Suprapubic skin (tissue), 4 donors: ENCODE results near the gene ROBO2. TPM values are rescaled to one million over a fixed set of nuclear protein-coding genes. Genes with fewer than 3 reads are reported as not detected.

Experiments
- DNase-seq, 2 donors: peaks; one replicate each; pipeline ENCODE4 v3.0.0-alpha.2; 2019; ENCODE audit warnings: low spot score in 2 of 2
- H3K27ac ChIP-seq: fragments of 200-600 bp; sonication (generic); one replicate; pipeline ENCODE4 v1.5.1; 2019
- H3K27me3 ChIP-seq: fragments of 200-600 bp; sonication (generic); one replicate; pipeline ENCODE4 v1.5.1; 2019
- H3K36me3 ChIP-seq: fragments of 200-600 bp; sonication (generic); one replicate; pipeline ENCODE4 v1.5.1; 2019
- H3K4me1 ChIP-seq: fragments of 200-600 bp; sonication (generic); one replicate; pipeline ENCODE4 v1.5.1; 2019
- H3K4me3 ChIP-seq: fragments of 200-600 bp; sonication (generic); one replicate; pipeline ENCODE4 v1.5.1; 2019; ENCODE audit warnings: mild to moderate bottlenecking
- H3K9me3 ChIP-seq: fragments of 200-600 bp; sonication (generic); one replicate; pipeline ENCODE4 v1.5.1; 2019
- CTCF ChIP-seq, 2 donors: fragments of 200-600 bp in 1 of 2; fragments of 450-650 bp in 1 of 2; sonication (generic) in 1 of 2; IDR thresholded peaks; one replicate each; pipeline ENCODE4 v1.5.1; 2016 to 2019; ENCODE audit warnings: antibody characterized with exemption in 2 of 2, mild to moderate bottlenecking in 1 of 2, moderate library complexity in 1 of 2
- EP300 ChIP-seq: sonication (generic); formaldehyde crosslinking; IDR thresholded peaks from one replicate; pipeline ENCODE4 v1.6.1; 2017; ENCODE audit warnings: antibody characterized with exemption
- POLR2A ChIP-seq, 2 donors: fragments of 450-650 bp; IDR thresholded peaks; one replicate each; pipeline ENCODE4 v1.6.1; 2017; ENCODE audit warnings: antibody characterized with exemption in 2 of 2, mild to moderate bottlenecking in 2 of 2, moderate library complexity in 2 of 2
- POLR2AphosphoS5 ChIP-seq, 3 donors: sonication (generic); formaldehyde crosslinking; IDR thresholded peaks; one replicate each; pipeline ENCODE4 v1.6.1; 2017; ENCODE audit warnings: antibody characterized with exemption in 3 of 3
- WGBS: methylation state at CpG from one replicate; pipeline ENCODE4 v1.1.5; 2018; 5-methylcytosine and 5-hydroxymethylcytosine counted together
- total RNA-seq, 4 donors: library from RNA; depleted of rRNA; stranded (reverse); fragments of >200 nt; gene quantifications; one replicate each; pipeline ENCODE4 v1.1.0, GENCODE V29; 2016

The ROBO2 gene
- total RNA-seq, 4 donors from 2014 or later = 0.95 to 6.7 (median 2.2) TPM

DNA sequence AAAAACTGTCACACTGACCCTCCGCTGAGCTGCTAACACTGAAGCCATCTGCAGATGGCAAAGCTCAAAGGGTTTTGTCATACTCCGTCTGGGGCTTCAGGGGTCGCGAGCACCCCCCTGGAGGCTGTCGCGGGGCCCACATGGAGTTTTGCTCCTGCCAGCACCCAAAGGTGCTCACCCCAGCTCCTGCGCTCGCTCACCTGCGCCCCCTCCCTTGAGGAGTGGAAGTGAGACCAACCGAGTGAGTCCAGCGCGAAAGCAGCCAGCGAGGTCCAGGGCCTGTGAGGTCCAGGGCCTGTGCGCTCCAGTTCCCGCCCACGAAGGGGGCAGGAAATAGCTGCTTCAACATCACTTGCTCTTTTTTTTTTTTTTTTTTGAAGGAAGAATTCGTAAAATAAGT, 208.5 kb downstream of the ROBO2 start:
- H3K27me3 ChIP-seq = no peaks in the 10 kb centered on the region
- 90% methylated on average over 16 of the region's 17 CpGs for WGBS
- H3K27ac ChIP-seq = no peak overlapping the region
- no peaks in the 10 kb centered on the region for H3K36me3 ChIP-seq
- DNase-seq = no peak
- H3K4me3 ChIP-seq = no peak overlapping the region
- no peaks in the 10 kb centered on the region for H3K4me1 ChIP-seq
- no peak for TF ChIP-seq CTCF (IDR thresholded peaks at IDR 0.05)
- no peak for TF ChIP-seq POLR2AphosphoS5 (IDR thresholded peaks at IDR 0.05)
- no peak for TF ChIP-seq POLR2A (IDR thresholded peaks at IDR 0.05)
- no peak for TF ChIP-seq EP300
- no peaks in the 10 kb centered on the region for H3K9me3 ChIP-seq

- H3K4me3 ChIP-seq = no peak overlapping the region
- no peak for DNase-seq
- H3K27me3 ChIP-seq = no peaks in the 10 kb centered on the region
- H3K9me3 ChIP-seq = no peaks in the 10 kb centered on the region
- TF ChIP-seq POLR2AphosphoS5 (IDR thresholded peaks at IDR 0.05) (no peak), POLR2A (IDR thresholded peaks at IDR 0.05) (no peak), CTCF (IDR thresholded peaks at IDR 0.05) (no peak), EP300 (no peak)
- 91% methylated on average over 6 of the region's 7 CpGs for WGBS
- no peaks in the 10 kb centered on the region for H3K4me1 ChIP-seq
- no peak overlapping the region for H3K27ac ChIP-seq
- H3K36me3 ChIP-seq = no peaks in the 10 kb centered on the region
Observed at GRCh38 chr3:77251136-77251535, 211.2 kb downstream of the ROBO2 start.

GRCh38 chr3:77254967-77255831, 215.3 kb downstream of the ROBO2 start:
- peak; percentile 24 to 60 for TF ChIP-seq CTCF (IDR thresholded peaks at IDR 0.05)
- no peak for TF ChIP-seq POLR2A (IDR thresholded peaks at IDR 0.05)
- TF ChIP-seq EP300 = no peak
- TF ChIP-seq POLR2AphosphoS5 (IDR thresholded peaks at IDR 0.05) = no peak
- no peaks in the 10 kb centered on the region for H3K36me3 ChIP-seq
- no peak for DNase-seq
- H3K27ac ChIP-seq = no peak overlapping the region
- 68% methylated on average over 3 of the region's 3 CpGs for WGBS
- no peaks in the 10 kb centered on the region for H3K27me3 ChIP-seq
- no peaks in the 10 kb centered on the region for H3K4me1 ChIP-seq
- no peak overlapping the region for H3K4me3 ChIP-seq
- no peaks in the 10 kb centered on the region for H3K9me3 ChIP-seq

DNA sequence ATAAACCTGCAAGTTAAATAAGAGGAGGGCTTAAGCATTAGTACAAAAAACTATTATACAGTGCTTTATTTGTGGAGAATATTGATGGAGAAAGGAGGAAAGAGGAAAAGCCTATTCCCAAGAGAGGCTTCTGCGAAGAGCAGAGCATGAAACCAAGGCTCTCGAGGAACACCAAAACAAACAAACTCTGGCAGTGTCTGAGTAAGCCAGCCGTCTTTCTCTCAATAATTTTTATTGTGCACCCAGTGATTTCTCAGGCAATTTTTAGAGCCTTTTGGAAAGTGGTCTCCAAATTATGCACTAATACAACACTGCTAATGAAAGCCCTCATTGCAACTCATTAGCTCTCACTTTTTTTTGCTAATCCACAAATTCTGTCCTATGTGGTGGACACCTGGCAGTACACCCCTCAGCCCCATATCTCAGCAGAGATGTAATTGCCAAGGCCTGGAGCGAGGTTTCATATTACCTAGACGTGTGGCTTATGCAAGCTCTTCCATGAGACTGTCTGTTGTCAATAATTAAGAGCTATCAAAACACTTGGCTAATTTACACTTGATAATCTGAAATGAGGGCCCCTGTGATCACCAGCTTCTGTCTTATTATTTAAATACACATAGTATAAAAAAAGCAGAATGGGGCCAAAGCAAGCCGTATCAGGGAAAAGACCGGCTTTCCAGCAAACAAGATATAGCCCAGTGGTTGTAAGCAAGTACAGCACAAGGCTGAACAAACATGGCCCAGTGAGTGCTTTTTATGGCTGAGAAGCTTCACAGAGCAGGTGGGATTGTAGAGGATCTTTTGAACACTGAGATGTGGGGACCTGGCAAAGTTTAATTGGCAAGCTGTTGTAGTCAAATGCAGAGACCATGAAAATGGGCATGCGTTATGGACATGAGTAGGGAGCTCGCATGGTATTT, 216.9 kb downstream of the ROBO2 start:
- Histone ChIP-seq H3K27ac (no peak overlapping the region), H3K9me3 (no peaks in the 10 kb centered on the region), H3K27me3 (no peaks in the 10 kb centered on the region), H3K4me1 (no peaks in the 10 kb centered on the region), H3K36me3 (no peaks in the 10 kb centered on the region), H3K4me3 (no peak overlapping the region)
- 70% methylated on average over 9 of the region's 9 CpGs for WGBS
- TF ChIP-seq POLR2AphosphoS5 (IDR thresholded peaks at IDR 0.05) (no peak), EP300 (no peak), POLR2A (IDR thresholded peaks at IDR 0.05) (no peak), CTCF (IDR thresholded peaks at IDR 0.05) (no peak)
- DNase-seq = no peak

GRCh38 chr3:77259694-77260093, 219.8 kb downstream of the ROBO2 start:
- 64% methylated on average over 6 of the region's 6 CpGs for WGBS
- no peak for TF ChIP-seq EP300
- TF ChIP-seq POLR2A (IDR thresholded peaks at IDR 0.05) = no peak
- Histone ChIP-seq H3K27ac (no peak overlapping the region), H3K27me3 (no peaks in the 10 kb centered on the region), H3K36me3 (no peaks in the 10 kb centered on the region), H3K4me3 (no peak overlapping the region), H3K9me3 (no peaks in the 10 kb centered on the region), H3K4me1 (no peaks in the 10 kb centered on the region)
- DNase-seq = no peak
